HEK293 (cell line): ENCODE measurements around the gene DYNLT2B.
"Not testable (repeated sequence)": the region's sequence is repeated elsewhere in the genome, so short reads cannot be mapped to it uniquely, and the experiment has no call there.

ENCODE experiments used
- ZBTB21 ChIP-seq: fragments of 450-650 bp; formaldehyde crosslinking; IDR thresholded peaks from 2 replicates; pipeline ENCODE4 v1.5.1; 2017; ENCODE audit warnings: missing biosample characterization, missing genetic modification characterization
- ZNF366 ChIP-seq: fragments of 450-650 bp; formaldehyde crosslinking; conservative IDR thresholded peaks from 2 replicates; pipeline ENCODE4 v1.5.1; 2016; ENCODE audit warnings: missing biosample characterization, missing genetic modification characterization
- ZNF768 ChIP-seq: fragments of 450-650 bp; formaldehyde crosslinking; IDR thresholded peaks from 2 replicates; pipeline ENCODE4 v1.5.1; 2018; ENCODE audit warnings: missing biosample characterization, mild to moderate bottlenecking, missing genetic modification characterization
- ZNF843 ChIP-seq: fragments of 450-650 bp; formaldehyde crosslinking; IDR thresholded peaks from 2 replicates; pipeline ENCODE4 v1.5.1; 2016; ENCODE audit warnings: missing biosample characterization, missing genetic modification characterization
- TF ChIP-seq, protein P1 (sequence below): fragments of 450-650 bp; formaldehyde crosslinking; IDR thresholded peaks from 2 replicates; pipeline ENCODE4 v1.5.1; 2016; ENCODE audit warnings: missing biosample characterization, missing genetic modification characterization
- TF ChIP-seq, protein P2 (sequence below): fragments of 450-650 bp; formaldehyde crosslinking; IDR thresholded peaks from 2 replicates; pipeline ENCODE4 v1.5.1; 2016; ENCODE audit warnings: missing biosample characterization, missing genetic modification characterization, low read depth

DNA sequence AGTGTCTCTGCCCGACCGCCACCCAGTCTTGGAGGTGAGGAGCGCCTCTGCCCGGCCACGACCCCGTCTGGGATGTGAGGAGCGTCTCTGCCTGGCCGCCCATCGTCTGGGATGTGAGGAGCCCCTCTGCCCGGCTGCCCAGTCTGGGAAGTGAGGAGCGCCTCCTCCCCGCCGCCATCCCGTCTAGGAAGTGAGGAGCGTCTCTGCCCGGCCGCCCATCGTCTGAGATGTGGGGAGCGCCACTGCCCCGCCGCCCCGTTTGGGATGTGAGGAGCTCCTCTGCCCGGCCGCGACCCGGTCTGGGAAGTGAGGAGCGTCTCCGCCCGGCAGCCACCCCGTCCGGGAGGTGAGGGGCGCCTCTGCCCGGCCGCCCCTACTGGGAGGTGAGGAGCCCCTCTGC lies 73.9 kb downstream of the DYNLT2B start:
- TF ChIP-seq, protein P1, sequence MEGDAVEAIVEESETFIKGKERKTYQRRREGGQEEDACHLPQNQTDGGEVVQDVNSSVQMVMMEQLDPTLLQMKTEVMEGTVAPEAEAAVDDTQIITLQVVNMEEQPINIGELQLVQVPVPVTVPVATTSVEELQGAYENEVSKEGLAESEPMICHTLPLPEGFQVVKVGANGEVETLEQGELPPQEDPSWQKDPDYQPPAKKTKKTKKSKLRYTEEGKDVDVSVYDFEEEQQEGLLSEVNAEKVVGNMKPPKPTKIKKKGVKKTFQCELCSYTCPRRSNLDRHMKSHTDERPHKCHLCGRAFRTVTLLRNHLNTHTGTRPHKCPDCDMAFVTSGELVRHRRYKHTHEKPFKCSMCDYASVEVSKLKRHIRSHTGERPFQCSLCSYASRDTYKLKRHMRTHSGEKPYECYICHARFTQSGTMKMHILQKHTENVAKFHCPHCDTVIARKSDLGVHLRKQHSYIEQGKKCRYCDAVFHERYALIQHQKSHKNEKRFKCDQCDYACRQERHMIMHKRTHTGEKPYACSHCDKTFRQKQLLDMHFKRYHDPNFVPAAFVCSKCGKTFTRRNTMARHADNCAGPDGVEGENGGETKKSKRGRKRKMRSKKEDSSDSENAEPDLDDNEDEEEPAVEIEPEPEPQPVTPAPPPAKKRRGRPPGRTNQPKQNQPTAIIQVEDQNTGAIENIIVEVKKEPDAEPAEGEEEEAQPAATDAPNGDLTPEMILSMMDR (tag by site-specific recombination), result not testable (repeated sequence)
- not testable (repeated sequence) for TF ChIP-seq ZBTB21 (tag by site-specific recombination); ZNF768 (tag by site-specific recombination); ZNF366 (tag by site-specific recombination); ZNF843
- TF ChIP-seq, protein P2, sequence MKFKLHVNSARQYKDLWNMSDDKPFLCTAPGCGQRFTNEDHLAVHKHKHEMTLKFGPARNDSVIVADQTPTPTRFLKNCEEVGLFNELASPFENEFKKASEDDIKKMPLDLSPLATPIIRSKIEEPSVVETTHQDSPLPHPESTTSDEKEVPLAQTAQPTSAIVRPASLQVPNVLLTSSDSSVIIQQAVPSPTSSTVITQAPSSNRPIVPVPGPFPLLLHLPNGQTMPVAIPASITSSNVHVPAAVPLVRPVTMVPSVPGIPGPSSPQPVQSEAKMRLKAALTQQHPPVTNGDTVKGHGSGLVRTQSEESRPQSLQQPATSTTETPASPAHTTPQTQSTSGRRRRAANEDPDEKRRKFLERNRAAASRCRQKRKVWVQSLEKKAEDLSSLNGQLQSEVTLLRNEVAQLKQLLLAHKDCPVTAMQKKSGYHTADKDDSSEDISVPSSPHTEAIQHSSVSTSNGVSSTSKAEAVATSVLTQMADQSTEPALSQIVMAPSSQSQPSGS (tag by site-specific recombination), result not testable (repeated sequence)
